ENCODE measurements around the gene SPOUT1.
"Not testable (repeated sequence)": the region's sequence is repeated elsewhere in the genome, so short reads cannot be mapped to it uniquely, and the experiment has no call there.

- TF ChIP-seq ZFP36 (IDR thresholded peaks at IDR 0.05; ENCODE audit: borderline replicate concordance, partially characterized antibody); ELK1 (IDR thresholded peaks at IDR 0.05; ENCODE audit: low read depth, low read length); POLR2A (IDR thresholded peaks at IDR 0.05; ENCODE audit: low read length): not testable (repeated sequence)
Observed at GRCh38 chr9:128870941-128871265, 41.3 kb upstream of the SPOUT1 start.
